ENCODE data around the gene CTNNA3.

The CTNNA3 gene

GRCh38 chr10:65892284-65892683 is 1803.7 kb downstream of the CTNNA3 start:
- no peak for DNase-seq

DNA sequence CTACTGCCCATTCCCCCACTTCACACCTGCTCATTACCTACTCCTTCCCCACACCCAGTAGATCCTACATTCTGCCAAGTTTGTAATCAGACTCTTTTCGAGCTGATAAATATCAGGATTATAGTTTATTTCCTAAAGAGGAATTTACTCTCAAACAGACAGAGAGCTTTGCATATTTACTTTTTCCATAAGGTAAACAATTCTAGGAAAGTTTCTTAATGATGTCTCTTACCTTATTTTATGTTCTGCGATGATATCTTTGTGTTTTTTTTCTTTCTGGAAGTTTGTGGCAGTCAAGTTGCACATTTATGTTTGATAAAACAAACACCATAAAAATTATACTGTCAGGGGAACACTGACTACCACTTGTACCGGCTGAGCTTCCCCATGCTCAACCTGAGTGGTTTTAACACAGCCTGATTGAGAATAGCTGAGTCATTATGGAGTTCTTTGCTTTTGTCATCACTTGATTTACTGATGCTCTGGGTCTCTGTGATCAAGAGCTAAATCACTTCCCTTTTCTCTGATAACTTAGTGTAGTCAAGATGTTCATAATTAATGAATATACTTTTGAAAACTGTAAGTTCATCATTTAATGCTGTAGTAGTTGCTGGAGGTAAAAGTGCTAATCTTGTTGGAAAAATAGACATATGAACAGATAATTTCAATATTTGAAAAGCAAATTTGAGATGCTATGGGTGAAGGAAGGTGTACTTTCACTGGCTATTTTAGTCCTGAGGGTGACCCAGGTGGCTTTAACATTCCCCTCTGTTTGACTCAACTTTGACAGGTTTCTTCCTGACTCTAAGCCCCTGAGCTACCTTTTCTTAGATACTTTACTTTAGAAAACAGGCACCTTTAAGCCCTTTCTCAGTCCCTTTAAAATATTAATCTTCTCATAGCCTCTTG is 1804.7 kb downstream of the CTNNA3 start:
- DNase-seq, result peak; percentile 31

DNA sequence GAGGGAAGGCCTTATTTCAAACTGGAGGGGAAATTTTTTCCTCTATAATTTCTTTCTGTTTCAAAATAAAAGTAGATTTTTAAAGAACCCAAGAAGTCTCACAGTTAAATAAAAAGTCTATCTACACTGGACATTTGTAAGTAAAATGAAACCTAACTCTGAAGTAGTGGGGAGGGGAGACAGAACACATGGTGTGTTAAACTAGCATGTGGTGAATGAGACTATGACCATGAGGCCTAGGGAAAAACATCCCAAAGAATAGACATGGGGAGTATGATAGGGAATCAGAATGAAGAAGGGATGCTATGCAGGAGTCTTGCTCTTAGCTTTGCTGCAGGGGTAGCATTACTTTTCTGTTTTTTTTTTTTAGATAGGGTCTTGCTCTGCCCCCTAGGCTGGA is 1831.5 kb downstream of the CTNNA3 start:
- no peak for DNase-seq

DNA sequence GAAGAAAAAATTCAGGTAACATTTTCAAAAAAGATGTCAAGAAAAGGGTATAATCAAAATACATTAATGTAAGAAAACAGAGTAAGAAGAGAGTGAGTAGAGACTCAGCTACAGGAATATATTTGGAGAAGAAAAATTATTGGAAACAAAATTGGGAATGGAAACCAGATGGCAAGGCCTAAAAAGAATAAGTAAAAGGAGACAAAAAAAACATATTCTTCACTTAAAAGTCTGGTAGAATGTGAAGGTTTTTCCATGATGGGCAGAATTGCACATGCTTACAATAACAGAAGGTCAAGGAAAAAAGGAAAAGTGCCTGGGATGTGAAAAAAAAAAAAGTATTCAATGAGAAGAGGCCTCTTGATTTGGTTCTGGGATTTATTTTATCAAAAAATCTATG is 1832.0 kb downstream of the CTNNA3 start:
- no peak for DNase-seq
